Fibroblast of skin of left quadriceps (primary cell): Measurements from ENCODE around the gene TMPRSS12.
"Not testable (repeated sequence)": the region's sequence is repeated elsewhere in the genome, so short reads cannot be mapped to it uniquely, and the experiment has no call there.

Source experiments
- DNase-seq, 2 experiments: peaks; one replicate each; pipeline ENCODE4 v3.0.0-alpha.2; 2013; ENCODE audit warnings: low read depth in 2 of 2

The TMPRSS12 gene

DNA sequence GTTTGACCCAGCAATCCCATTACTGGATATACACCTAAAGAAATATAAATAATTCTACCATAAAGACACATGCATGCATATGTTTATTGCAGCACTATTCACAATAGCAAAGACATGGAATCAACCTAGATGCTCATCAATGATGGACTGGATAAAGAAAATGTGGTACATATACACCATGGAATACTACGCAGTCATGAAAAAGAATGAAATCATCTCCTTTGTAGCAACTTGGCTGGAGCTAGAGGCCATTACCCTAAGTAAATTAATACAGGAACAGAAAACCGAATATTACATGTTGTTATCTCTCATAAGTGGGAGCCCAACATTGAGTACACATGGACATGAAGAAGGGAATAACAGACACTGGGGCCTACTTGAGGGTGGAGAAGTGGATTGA is 13.0 kb downstream of the TMPRSS12 start:
- not testable (repeated sequence) for DNase-seq

- DNase-seq: no peak
Observed at GRCh38 chr12:50859621-50860310, 17.0 kb downstream of the TMPRSS12 start.

GRCh38 chr12:50862316-50862715 is 19.6 kb downstream of the TMPRSS12 start:
- peak; percentile 20 to 22 for DNase-seq

DNA sequence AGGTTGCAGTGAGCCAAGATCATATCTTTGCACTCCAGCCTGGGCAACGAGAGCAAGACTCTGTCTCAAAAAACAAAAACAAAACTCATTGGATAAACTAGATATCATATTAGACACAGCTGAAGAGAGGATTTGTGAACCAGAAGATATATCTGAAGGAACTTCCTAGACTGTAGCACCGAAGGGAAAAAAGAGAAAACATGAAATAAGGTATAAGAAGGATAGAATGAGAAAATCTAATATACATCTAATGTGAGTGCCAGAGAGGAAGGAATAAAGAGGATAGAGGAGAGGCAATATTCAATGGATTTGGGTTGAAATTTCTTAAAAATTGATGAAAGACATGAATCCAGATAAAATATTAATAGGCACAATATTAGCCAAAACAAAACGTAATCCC is 22.5 kb downstream of the TMPRSS12 start:
- no peak for DNase-seq

DNA sequence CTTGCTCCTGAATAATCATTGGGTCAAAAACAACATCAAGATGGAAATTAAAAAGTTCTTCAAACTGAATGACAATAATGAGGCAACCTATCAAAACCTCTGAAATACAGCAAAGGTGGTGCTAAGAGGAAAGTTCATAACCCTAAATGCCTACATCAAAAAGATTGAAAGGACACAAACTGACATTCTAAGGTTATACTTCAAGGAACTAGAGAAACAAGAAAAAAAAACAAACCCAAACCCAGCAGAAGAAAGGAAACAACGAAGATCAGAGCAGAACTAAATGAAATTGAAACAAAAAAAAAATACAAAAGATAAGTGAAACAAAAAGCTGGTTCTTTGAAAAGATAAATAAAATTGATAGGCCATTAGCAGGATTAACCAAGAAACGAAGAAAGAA is 26.2 kb downstream of the TMPRSS12 start:
- not testable (repeated sequence) for DNase-seq

DNA sequence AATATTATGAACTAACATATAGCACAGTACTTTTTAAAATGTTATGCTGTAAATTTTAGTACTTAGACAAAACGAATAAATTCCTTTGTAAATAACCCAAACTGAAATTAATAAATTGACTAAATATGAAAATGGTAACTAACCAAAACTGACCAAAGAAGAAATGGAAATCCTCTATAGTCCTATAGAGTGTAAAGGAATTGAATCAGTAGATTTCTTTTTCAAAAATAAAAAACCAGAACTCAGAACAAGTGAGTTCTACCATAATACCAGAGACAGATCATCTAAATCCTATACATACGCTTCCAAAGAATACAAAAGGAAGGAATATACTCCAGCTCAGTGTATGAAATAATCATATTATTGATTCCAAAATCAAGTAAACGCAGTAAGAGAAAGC is 39.8 kb downstream of the TMPRSS12 start:
- DNase-seq: no peak

DNA sequence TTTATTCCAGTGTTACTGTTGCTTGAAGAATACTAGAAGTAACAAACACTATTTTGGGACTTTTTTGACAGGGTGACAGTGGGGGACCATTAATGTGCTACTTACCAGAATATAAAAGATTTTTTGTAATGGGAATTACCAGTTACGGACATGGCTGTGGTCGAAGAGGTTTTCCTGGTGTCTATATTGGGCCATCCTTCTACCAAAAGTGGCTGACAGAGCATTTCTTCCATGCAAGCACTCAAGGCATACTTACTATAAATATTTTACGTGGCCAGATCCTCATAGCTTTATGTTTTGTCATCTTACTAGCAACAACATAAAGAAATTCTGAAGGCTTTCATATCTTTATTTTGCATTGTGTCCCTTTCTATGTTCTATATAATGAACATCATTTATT is 44.5 kb downstream of the TMPRSS12 start:
- no peak for DNase-seq

DNA sequence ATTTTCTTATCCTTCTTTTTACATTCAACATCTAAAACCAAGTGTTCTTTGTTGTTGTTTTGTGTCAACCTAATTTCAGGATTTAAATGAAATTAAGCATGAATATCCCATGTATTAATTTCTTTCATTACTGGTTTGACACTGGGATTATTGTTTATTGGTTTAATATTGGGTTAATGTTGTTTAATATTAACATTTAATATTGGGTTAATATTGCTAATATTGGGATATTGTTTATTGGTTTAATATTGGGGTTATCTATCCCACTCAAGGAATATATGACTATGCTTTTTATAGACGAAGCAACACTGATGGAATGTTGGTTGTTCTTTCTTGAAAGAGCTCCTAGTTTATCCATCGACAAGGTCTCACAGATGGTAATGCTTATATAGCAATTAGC is 45.9 kb downstream of the TMPRSS12 start:
- DNase-seq: no peak

DNA sequence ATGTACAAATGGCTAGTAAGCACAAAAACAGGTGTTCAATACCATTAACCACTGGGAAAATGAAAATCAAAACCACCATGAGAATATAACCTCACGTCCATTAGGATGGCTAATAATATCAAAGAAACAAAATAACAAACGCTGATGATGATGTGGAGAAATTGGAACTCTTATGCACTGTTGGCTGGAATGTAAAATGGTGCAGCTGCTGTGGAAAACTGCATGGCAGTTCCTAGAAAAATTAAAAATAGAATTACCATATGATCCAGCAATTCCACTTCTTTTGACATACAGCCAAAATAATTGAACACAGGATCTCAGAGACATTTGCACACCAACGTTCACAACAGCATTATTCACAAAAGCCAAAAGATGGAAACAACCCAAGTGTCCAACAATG is 51.5 kb downstream of the TMPRSS12 start:
- no peak for DNase-seq

GRCh38 chr12:50901685-50902113 is 59.0 kb downstream of the TMPRSS12 start:
- DNase-seq: no peak

DNA sequence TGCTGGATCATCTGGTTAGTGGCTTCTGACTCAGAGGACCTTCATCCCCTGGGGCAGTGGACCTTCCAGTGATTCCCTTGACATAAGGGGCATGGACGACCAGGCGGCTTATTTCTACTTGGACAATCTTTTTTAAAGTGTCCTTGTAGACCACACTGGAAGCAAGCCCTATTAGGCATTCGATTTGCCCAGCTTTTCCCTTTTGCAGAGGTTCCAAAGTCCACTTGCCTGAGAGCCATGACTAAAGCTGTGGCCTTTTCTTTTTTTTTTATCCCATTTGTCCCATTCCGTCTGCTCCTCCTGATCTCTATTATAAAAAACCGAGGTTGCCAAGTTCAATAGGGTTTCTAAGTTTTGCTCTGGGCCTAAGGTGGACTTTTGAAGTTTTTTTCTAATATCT is 65.8 kb downstream of the TMPRSS12 start:
- DNase-seq: not testable (repeated sequence)

DNA sequence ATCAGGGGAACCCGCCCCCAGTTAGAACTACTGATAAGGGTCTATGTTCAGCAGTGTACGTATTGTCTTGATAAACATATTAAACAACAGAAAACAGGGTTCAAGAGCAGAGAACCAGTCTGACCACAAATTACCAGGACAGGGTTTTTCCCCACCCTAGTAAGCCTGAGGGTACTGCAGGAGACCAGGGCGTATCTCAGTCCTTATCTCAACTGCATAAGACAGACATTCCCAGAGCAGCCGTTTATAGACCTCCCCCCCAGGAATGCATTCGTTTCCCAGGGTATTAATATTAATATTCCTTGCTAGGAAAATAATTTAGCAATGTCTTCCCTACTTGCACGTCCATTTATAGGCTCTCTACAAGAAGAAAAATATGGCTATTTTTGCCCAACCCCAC is 69.6 kb downstream of the TMPRSS12 start:
- DNase-seq: not testable (repeated sequence)

DNA sequence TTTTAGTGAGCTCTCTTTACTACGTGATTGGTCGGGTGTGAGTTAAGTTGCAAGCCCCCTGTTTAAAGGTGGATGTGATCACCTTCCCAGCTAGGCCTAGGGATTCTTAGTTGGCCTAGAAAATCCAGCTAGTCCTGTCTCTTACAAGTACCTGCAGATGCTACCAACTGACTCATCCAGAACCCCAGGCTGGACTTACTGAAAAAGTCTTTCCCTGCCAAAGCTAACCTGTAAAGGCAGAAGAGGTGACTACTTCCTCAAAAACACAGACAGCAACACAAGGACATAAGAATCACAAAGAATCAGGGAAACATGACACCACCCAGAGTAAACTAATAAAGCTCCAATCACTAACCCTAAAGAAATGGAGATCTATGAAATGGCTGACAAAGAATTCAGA is 70.5 kb downstream of the TMPRSS12 start:
- DNase-seq: no peak

- DNase-seq: no peak
Observed at GRCh38 chr12:50914872-50915484, 72.3 kb downstream of the TMPRSS12 start.

DNA sequence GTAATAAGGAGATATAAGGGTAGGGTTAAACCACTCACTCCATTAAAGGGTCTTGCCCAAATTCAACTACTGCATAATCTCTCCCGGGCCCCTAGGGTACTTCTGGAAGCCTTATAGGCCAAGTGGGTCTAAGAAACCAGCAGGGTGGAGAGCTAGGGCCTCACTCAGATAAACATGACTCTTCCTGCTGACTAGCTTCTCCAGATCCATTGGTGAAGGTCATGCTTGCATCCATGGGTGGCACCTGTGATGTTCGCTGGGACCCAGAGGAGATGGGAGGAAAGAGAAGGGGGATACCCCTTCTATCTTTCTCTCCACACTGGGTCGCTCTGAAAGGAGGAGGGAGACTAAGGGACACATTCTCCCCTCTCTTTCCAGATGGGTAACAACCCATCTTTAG is 73.6 kb downstream of the TMPRSS12 start:
- DNase-seq: no peak

DNA sequence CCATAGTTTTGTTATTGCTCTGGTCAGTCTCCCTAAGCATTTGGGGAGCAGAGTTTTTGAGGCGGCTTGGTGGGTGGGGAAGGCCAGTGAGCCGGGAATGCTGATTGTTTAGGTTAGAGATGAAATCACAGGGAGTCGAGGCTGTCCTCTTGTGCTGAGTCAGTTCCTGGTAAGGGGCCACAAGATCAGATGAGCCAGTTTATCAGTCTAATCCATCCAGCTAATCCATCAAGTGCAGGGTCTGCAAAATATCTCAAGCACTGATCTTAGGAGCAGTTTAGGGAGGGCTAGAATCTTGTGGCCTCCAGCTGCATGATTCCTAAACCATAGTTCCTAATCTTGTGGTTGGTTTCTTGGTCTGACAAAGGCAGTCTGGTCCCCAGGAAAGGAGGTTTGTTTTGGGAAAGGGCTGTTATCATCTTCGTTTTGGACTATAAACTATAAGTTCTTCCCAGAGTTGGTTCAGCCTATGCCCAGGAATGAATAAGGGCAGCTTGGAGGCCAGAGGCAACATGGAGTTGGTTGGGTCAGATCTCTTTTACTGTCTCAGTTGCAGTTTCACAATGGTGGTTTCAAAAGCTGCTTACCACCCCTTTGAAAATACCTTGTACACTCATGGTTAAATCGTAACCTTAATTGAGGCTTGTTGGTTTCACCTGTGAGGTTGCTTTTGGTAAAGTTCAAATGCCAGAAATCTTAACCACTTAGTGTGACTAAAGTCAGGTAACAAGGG is 76.0 kb downstream of the TMPRSS12 start:
- DNase-seq: no peak

- peak in 1 of 2 experiments; percentile 5 for DNase-seq
Observed at GRCh38 chr12:50922820-50923219, 80.1 kb downstream of the TMPRSS12 start.

DNA sequence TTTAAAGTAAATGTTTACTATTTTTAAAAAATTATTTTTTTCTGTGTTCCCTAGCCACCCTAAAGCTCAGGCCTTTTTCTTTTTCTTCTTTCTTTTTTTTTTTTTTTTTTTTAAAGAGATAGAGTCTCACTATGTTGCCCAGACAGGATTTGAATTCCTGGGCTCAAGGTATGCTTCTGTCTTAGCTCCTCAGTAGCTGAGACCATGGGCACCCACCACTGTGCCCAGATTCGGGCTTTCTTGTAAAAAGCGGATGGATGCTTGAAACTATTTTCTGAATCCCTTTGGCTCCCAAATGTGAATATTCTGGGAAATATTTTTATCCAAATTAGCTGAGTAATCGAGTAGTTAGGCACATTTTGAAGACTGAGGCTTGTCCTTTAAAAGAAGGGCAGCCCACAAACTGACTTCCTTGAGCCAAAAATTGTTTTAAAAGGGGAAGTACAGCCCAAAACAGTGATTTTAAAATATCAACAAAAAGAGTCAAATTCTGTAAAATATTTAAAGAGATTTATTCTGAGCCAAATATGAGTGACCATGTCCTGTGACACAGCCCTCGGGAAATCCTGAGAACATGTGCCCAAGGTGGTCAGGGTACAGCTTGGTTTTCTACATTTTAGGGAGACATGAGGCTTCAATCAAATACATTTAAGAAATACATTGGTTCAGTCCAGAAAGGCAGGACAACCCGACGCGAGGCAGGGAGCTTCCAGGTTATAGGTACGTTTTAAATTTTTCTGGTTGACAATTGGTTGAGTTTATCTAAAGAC is 80.8 kb downstream of the TMPRSS12 start:
- DNase-seq: no peak

GRCh38 chr12:50924131-50924438 is 81.4 kb downstream of the TMPRSS12 start:
- no peak for DNase-seq

DNA sequence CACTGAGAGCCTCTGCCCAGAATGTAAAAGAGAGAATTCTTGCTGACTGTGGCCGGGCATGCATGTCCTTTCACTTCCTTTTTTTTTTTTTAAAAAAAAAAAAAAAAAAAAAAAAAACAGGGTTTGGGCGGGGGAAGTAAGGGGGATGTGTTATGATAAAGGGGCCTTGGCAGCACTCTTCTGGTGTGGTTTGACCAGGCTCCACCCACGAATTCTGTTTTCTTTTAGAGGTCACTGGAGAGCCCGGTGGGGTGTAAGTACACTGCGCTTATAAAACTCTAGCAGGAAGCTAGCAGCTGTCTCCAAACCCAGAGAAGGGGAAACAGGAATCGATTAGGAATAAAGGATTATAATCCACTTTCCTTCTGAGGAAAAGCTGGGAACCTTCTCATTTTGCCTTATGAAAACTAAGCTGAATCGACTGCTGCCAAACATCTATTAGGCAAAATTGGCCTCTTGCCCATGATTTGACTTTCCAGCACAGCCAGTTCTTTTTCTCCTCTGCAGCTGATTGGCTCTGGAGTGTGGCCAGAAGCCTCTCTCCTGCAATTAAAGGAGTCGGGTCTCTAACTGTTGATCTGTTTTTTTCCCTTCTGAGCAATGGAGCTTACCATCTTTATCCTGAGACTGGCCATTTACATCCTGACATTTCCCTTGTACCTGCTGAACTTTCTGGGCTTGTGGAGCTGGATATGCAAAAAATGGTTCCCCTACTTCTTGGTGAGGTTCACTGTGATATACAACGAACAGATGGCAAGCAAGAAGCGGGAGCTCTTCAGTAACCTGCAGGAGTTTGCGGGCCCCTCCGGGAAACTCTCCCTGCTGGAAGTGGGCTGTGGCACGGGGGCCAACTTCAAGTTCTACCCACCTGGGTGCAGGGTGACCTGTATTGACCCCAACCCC is 82.0 kb downstream of the TMPRSS12 start:
- DNase-seq: peak; percentile 65 to 68

DNA sequence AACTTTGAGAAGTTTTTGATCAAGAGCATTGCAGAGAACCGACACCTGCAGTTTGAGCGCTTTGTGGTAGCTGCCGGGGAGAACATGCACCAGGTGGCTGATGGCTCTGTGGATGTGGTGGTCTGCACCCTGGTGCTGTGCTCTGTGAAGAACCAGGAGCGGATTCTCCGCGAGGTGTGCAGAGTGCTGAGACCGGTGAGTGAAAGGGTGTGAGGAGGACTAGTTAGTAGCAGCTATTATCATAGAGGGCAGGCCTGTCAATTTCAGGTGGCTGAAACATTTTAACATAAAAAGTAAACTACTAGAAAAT is 82.6 kb downstream of the TMPRSS12 start:
- no peak for DNase-seq

GRCh38 chr12:50925920-50926319 is 83.2 kb downstream of the TMPRSS12 start:
- DNase-seq: no peak
